Breast epithelium (tissue), 4 donors: ENCODE measurements around the gene FAM78B. TPM values are rescaled to one million over a fixed set of nuclear protein-coding genes. Genes with fewer than 3 reads are reported as not detected.

ENCODE experiments used
- DNase-seq, 2 donors: peaks; one replicate each; pipeline ENCODE4 v3.0.0-alpha.2; 2019; ENCODE audit warnings: low spot score in 2 of 2
- H3K27ac ChIP-seq, 2 donors: fragments of 200-600 bp; sonication (generic) in 1 of 2; one replicate each; pipeline ENCODE4 v1.5.1; 2016 to 2019; ENCODE audit warnings: mild to moderate bottlenecking in 1 of 2
- H3K27me3 ChIP-seq, 2 donors: fragments of 200-600 bp; sonication (generic) in 1 of 2; one replicate each; pipeline versions ENCODE4 v1.5.1 to v1.6.0; 2017 to 2019; ENCODE audit warnings: control low read depth in 1 of 2, mild to moderate bottlenecking in 1 of 2
- H3K36me3 ChIP-seq: fragments of 200-600 bp; one replicate; pipeline ENCODE4 v1.5.1; 2019
- H3K4me1 ChIP-seq, 2 donors: fragments of 200-600 bp; sonication (generic); one replicate each; pipeline ENCODE4 v1.5.1; 2016 to 2019; ENCODE audit warnings: control low read depth in 1 of 2
- H3K4me3 ChIP-seq, 3 donors: fragments of 200-600 bp; sonication (generic); 1 replicate in 2 of 3; 2 replicates in 1 of 3; pipeline ENCODE4 v1.5.1; 2016 to 2019; ENCODE audit warnings: mild to moderate bottlenecking in 3 of 3, moderate library complexity in 2 of 3
- H3K9me3 ChIP-seq, 2 donors: fragments of 200-600 bp; sonication (generic) in 1 of 2; one replicate each; pipeline ENCODE4 v1.5.1; 2016 to 2019; ENCODE audit warnings: control low read depth in 1 of 2
- CTCF ChIP-seq, 3 donors: fragments of 450-650 bp; IDR thresholded peaks; one replicate each; pipeline ENCODE4 v1.5.1; 2016 to 2017; ENCODE audit warnings: antibody characterized with exemption in 3 of 3, mild to moderate bottlenecking in 3 of 3, moderate library complexity in 3 of 3
- POLR2A ChIP-seq: fragments of 450-650 bp; IDR thresholded peaks from one replicate; pipeline ENCODE4 v1.6.1; 2016; ENCODE audit warnings: antibody characterized with exemption, mild to moderate bottlenecking, moderate library complexity
- POLR2AphosphoS5 ChIP-seq, 3 donors: sonication (generic); formaldehyde crosslinking; IDR thresholded peaks; one replicate each; pipeline ENCODE4 v1.6.1; 2017; ENCODE audit warnings: antibody characterized with exemption in 3 of 3
- intact Hi-C: fragments of 100-400 bp; cut with DNase I; formaldehyde crosslinking; loops from one replicate; pipeline ENCODE4 v1.15.1; 2023; ENCODE audit warnings: low total_unique reads
- total RNA-seq, 3 donors: library from RNA; depleted of rRNA; stranded (reverse); fragments of >200 nt; gene quantifications; one replicate each; pipeline ENCODE4 v1.1.0, GENCODE V29; 2016

The FAM78B gene
- total RNA-seq, 3 donors from 2014 or later: 0.98 to 3.2 (median 1.2) TPM

- Histone ChIP-seq H3K9me3 (no peaks in the 10 kb centered on the region), H3K4me1 (no peaks in the 10 kb centered on the region), H3K27ac (no peak overlapping the region), H3K27me3 (no peaks in the 10 kb centered on the region), H3K4me3 (no peak overlapping the region), H3K36me3 (no peaks in the 10 kb centered on the region)
- intact Hi-C loops: no loop called here
- DNase-seq: no peak
- TF ChIP-seq POLR2A (no peak), CTCF (IDR thresholded peaks at IDR 0.05) (no peak), POLR2AphosphoS5 (IDR thresholded peaks at IDR 0.05) (no peak)
These were observed 3.9 kb upstream of the FAM78B start for GRCh38 chr1:166170726-166171125.

GRCh38 chr1:166170075-166170474, 3.3 kb upstream of the FAM78B start:
- H3K27ac ChIP-seq: no peak overlapping the region
- no peaks in the 10 kb centered on the region for H3K9me3 ChIP-seq
- no peak for TF ChIP-seq CTCF (IDR thresholded peaks at IDR 0.05)
- TF ChIP-seq POLR2A: no peak
- TF ChIP-seq POLR2AphosphoS5 (IDR thresholded peaks at IDR 0.05): no peak
- H3K36me3 ChIP-seq: no peaks in the 10 kb centered on the region
- peaks cover 0 to 4% of the 10 kb centered on the region in 2 donors for H3K4me1 ChIP-seq
- no peak for DNase-seq
- no peaks in the 10 kb centered on the region for H3K27me3 ChIP-seq
- intact Hi-C loops: no loop called here
- no peak overlapping the region for H3K4me3 ChIP-seq

- Histone ChIP-seq H3K4me1 (peaks cover 0 to 5% of the 10 kb centered on the region in 2 donors), H3K27me3 (no peaks in the 10 kb centered on the region), H3K36me3 (no peaks in the 10 kb centered on the region), H3K27ac (no peak overlapping the region), H3K4me3 (no peak overlapping the region), H3K9me3 (no peaks in the 10 kb centered on the region)
- DNase-seq: no peak
- intact Hi-C loops: no loop called here
- TF ChIP-seq POLR2AphosphoS5 (IDR thresholded peaks at IDR 0.05) (no peak), POLR2A (no peak), CTCF (IDR thresholded peaks at IDR 0.05) (no peak)
These were observed 2.4 kb upstream of the FAM78B start for GRCh38 chr1:166169182-166169581.

- Histone ChIP-seq H3K4me1 (peaks cover 0 to 5% of the 10 kb centered on the region in 2 donors), H3K4me3 (peak overlapping the region; percentile 64 to 92 (median 70)), H3K27ac (peak overlapping the region in 1 of 2 donors; percentile 22), H3K27me3 (no peaks in the 10 kb centered on the region), H3K9me3 (no peaks in the 10 kb centered on the region), H3K36me3 (no peaks in the 10 kb centered on the region)
- DNase-seq: no peak
- TF ChIP-seq POLR2AphosphoS5 (IDR thresholded peaks at IDR 0.05) (no peak), CTCF (IDR thresholded peaks at IDR 0.05) (no peak), POLR2A (no peak)
- intact Hi-C loops: no loop called here
These were observed 748 bp upstream of the FAM78B start for GRCh38 chr1:166167572-166167925.

GRCh38 chr1:166166329-166166697, 488 bp downstream of the FAM78B start:
- no peaks in the 10 kb centered on the region for H3K27me3 ChIP-seq
- intact Hi-C loops: no loop called here
- peaks cover 0 to 5% of the 10 kb centered on the region in 2 donors for H3K4me1 ChIP-seq
- no peak overlapping the region for H3K27ac ChIP-seq
- no peaks in the 10 kb centered on the region for H3K9me3 ChIP-seq
- no peak for DNase-seq
- no peaks in the 10 kb centered on the region for H3K36me3 ChIP-seq
- TF ChIP-seq POLR2AphosphoS5 (IDR thresholded peaks at IDR 0.05) (no peak), POLR2A (no peak), CTCF (IDR thresholded peaks at IDR 0.05) (no peak)
- peak overlapping the region; percentile 64 to 92 (median 70) for H3K4me3 ChIP-seq
